ENCODE data around the gene SVOPL.

The SVOPL gene

GRCh38 chr7:138726288-138726687, 25.1 kb upstream of the SVOPL start:
- DNase-seq (ENCODE audit: low read depth), result no peak
- H3K4me3 ChIP-seq (ENCODE audit: low read depth, low read length), result no peak overlapping the region
- TF ChIP-seq CTCF (IDR thresholded peaks at IDR 0.05; ENCODE audit: low read depth, low read length, missing control alignments), result peak; percentile 30

- no peak for TF ChIP-seq CTCF (IDR thresholded peaks at IDR 0.05; ENCODE audit: low read depth, low read length, missing control alignments)
- no peak for DNase-seq (ENCODE audit: low read depth)
- H3K4me3 ChIP-seq (ENCODE audit: low read depth, low read length), result no peak overlapping the region
Measured at GRCh38 chr7:138720286-138720685, 19.1 kb upstream of the SVOPL start.

DNA sequence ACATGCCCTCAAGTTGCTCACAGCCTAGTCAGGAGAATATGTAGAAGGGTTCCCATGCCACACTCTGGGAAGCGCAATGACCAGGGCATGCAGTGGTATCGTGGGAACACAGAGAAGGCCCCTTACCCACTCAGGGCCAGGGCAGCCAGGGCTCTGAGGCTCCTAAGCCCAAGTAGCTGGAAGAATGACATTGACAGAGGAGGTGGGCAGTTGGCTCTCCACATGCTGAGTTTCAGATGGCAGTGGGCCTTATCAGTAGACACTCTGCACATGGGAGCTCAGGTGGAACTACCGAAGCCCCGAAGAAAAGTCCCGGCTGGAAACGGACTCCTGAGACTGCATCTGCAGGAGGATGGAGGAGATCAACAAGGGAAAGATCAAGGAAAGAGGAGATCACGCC, 15.7 kb upstream of the SVOPL start:
- no peak overlapping the region for H3K4me3 ChIP-seq (ENCODE audit: low read depth, low read length)
- TF ChIP-seq CTCF (IDR thresholded peaks at IDR 0.05; ENCODE audit: low read depth, low read length, missing control alignments), result no peak
- no peak for DNase-seq (ENCODE audit: low read depth)

- no peak for DNase-seq (ENCODE audit: low read depth)
- TF ChIP-seq CTCF (IDR thresholded peaks at IDR 0.05; ENCODE audit: low read depth, low read length, missing control alignments), result no peak
Measured at GRCh38 chr7:138713191-138713590, 12.0 kb upstream of the SVOPL start.

GRCh38 chr7:138712652-138713051, 11.5 kb upstream of the SVOPL start:
- no peak overlapping the region for H3K4me3 ChIP-seq (ENCODE audit: low read depth, low read length)
- DNase-seq (ENCODE audit: low read depth), result no peak
- TF ChIP-seq CTCF (IDR thresholded peaks at IDR 0.05; ENCODE audit: low read depth, low read length, missing control alignments), result no peak

More at GRCh38 chr7:138713191-138713590, 12.0 kb upstream of the SVOPL start:
- no peak overlapping the region for H3K4me3 ChIP-seq (ENCODE audit: low read depth, low read length)

DNA sequence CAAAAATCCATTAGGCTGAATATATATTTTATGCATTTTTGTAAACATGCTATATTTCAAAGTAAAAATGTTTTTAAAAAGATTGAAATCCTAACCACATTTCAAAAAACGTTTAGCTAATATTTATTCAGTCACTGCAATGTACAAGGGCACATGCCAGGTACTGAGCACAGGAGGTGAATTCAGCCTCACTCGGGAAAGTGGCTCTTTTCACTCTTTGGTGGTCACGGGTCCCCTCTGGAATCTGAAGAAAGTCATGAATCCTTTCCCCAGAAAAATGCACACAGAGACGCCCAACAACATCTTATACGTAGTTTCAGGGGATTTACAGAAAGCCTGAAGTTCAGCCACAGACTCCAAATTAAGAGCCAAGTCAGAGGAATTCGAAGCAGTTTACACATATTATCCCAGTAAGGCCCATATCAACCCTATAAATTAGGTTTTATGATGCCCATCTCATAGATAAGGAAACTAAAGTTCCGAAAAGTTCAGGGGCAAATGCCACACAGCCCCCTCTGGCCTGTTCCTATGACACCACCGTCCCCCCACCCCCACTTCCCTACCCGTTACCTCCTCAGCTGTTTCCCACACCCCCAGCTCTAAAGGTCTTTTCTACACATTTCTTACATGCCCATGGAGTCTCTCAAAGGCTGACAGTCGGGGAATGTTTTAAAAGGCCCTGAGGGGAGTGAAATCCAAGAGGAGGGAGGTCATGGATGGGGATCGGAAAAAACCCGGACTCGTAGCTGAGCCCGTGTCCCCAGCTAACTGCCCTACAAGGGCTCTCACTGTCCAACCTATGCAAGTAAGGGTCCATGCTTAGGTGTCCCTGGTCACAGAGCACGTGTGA, 9.6 kb upstream of the SVOPL start:
- no peak for DNase-seq (ENCODE audit: low read depth)
- no peak for TF ChIP-seq CTCF (IDR thresholded peaks at IDR 0.05; ENCODE audit: low read depth, low read length, missing control alignments)
- no peak overlapping the region for H3K4me3 ChIP-seq (ENCODE audit: low read depth, low read length)

DNA sequence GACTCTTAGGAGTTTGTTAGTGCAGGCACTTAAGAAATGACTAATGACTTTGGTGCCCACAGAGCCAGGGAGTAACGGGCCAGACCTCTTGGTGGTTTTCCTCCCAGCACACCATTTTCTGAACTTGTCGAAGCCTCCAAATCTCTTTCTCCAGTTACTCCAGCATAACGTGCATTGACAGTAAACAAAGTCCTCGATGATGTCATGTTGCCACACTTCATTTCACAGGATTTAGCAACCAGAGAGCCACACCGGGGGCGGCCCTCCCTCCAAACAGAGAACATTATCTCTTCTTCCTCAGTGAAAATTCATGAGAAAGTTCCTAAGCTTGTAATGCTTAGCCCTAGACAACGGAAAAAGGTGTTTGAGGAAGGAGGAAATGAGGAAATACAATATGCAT, 4.0 kb upstream of the SVOPL start:
- H3K4me3 ChIP-seq (ENCODE audit: low read depth, low read length), result no peak overlapping the region
- TF ChIP-seq CTCF (IDR thresholded peaks at IDR 0.05; ENCODE audit: low read depth, low read length, missing control alignments), result no peak
- DNase-seq (ENCODE audit: low read depth), result no peak
